Osteocyte (in vitro differentiated cells): Measurements from ENCODE around the gene LIMS2. TPM values are rescaled to one million over a fixed set of nuclear protein-coding genes. Genes with fewer than 3 reads are reported as not detected.

Experiments
- DNase-seq: peaks from one replicate; pipeline ENCODE4 v3.0.0; 2021; ENCODE audit warnings: mixed read lengths; ENCODE audit not compliant: unreplicated experiment; ENCODE audit errors: extremely low spot score
- H3K27ac Mint-ChIP-seq: one replicate; pipeline ENCODE4 v1.8.0; 2021; ENCODE audit warnings: mild to moderate bottlenecking, mixed read lengths; ENCODE audit not compliant: unreplicated experiment
- H3K27me3 Mint-ChIP-seq: one replicate; pipeline ENCODE4 v1.8.0; 2021; ENCODE audit warnings: mixed read lengths; ENCODE audit not compliant: unreplicated experiment
- H3K36me3 Mint-ChIP-seq: one replicate; pipeline ENCODE4 v1.8.0; 2021; ENCODE audit warnings: mixed read lengths; ENCODE audit not compliant: unreplicated experiment
- H3K4me1 Mint-ChIP-seq: one replicate; pipeline ENCODE4 v1.8.0; 2021; ENCODE audit warnings: mixed read lengths; ENCODE audit not compliant: unreplicated experiment
- H3K4me3 Mint-ChIP-seq: one replicate; pipeline ENCODE4 v1.8.0; 2021; ENCODE audit warnings: mild to moderate bottlenecking, moderate library complexity, mixed read lengths; ENCODE audit not compliant: unreplicated experiment
- H3K9me3 Mint-ChIP-seq: one replicate; pipeline ENCODE4 v1.8.0; 2021; ENCODE audit warnings: mixed read lengths; ENCODE audit not compliant: unreplicated experiment
- long read RNA-seq: library from polyadenylated mRNA; unstranded; transcript quantifications from one replicate; pipeline ENCODE4 v2.0.0, GENCODE V29; 2021
- total RNA-seq: library from RNA; stranded (reverse); gene quantifications from 2 replicates; pipeline ENCODE4 v1.2.1, GENCODE V29; 2021
- TF ChIP-seq, protein P1 (sequence below): fragments of 200-600 bp; sonication (generic); IDR thresholded peaks from 2 replicates; pipeline ENCODE4 v1.5.0; 2021; ENCODE audit warnings: antibody characterized with exemption, mild to moderate bottlenecking, moderate library complexity

The LIMS2 gene
- total RNA-seq, result 49.3 and 51.0 TPM in 2 replicates
- long read RNA-seq, partial matches to known transcripts, result 1 of 3 reads
- long read RNA-seq, other reads (novel, unspliced or antisense), result 1 of 3 reads

GRCh38 chr2:127675331-127676261, at the start of gene LIMS2:
Gene LIMS2 (minus strand): TSS chr2:127675530. CDS start chr2:127675024, 506 bp downstream.
- TF ChIP-seq, protein P1, sequence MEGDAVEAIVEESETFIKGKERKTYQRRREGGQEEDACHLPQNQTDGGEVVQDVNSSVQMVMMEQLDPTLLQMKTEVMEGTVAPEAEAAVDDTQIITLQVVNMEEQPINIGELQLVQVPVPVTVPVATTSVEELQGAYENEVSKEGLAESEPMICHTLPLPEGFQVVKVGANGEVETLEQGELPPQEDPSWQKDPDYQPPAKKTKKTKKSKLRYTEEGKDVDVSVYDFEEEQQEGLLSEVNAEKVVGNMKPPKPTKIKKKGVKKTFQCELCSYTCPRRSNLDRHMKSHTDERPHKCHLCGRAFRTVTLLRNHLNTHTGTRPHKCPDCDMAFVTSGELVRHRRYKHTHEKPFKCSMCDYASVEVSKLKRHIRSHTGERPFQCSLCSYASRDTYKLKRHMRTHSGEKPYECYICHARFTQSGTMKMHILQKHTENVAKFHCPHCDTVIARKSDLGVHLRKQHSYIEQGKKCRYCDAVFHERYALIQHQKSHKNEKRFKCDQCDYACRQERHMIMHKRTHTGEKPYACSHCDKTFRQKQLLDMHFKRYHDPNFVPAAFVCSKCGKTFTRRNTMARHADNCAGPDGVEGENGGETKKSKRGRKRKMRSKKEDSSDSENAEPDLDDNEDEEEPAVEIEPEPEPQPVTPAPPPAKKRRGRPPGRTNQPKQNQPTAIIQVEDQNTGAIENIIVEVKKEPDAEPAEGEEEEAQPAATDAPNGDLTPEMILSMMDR, result peak; percentile 35
- Mint-ChIP-seq H3K27me3 (no peaks in the 10 kb centered on the region), H3K27ac (peak within 1 kb of the TSS; percentile 89), H3K4me1 (peaks cover 41% of the 10 kb centered on the region), H3K9me3 (no peaks in the 10 kb centered on the region), H3K36me3 (no peaks in the 10 kb centered on the region), H3K4me3 (peak within 1 kb of the TSS; percentile 81)
- peak; percentile 88 for DNase-seq

GRCh38 chr2:127722807-127723206, 47.5 kb upstream of the LIMS2 start:
- H3K27ac Mint-ChIP-seq, result no peak overlapping the region
- peaks cover 27% of the 10 kb centered on the region for H3K36me3 Mint-ChIP-seq
- TF ChIP-seq, protein P1, result no peak
- H3K4me1 Mint-ChIP-seq, result no peaks in the 10 kb centered on the region
- H3K27me3 Mint-ChIP-seq, result no peaks in the 10 kb centered on the region
- no peak for DNase-seq
- no peak overlapping the region for H3K4me3 Mint-ChIP-seq
- H3K9me3 Mint-ChIP-seq, result no peaks in the 10 kb centered on the region

- peaks cover 27% of the 10 kb centered on the region for H3K36me3 Mint-ChIP-seq
- no peaks in the 10 kb centered on the region for H3K4me1 Mint-ChIP-seq
- no peak overlapping the region for H3K27ac Mint-ChIP-seq
- no peak for DNase-seq
- no peaks in the 10 kb centered on the region for H3K9me3 Mint-ChIP-seq
- no peaks in the 10 kb centered on the region for H3K27me3 Mint-ChIP-seq
- TF ChIP-seq, protein P1, result no peak
- no peak overlapping the region for H3K4me3 Mint-ChIP-seq
Measured at GRCh38 chr2:127721978-127722355, 46.6 kb upstream of the LIMS2 start.

DNA sequence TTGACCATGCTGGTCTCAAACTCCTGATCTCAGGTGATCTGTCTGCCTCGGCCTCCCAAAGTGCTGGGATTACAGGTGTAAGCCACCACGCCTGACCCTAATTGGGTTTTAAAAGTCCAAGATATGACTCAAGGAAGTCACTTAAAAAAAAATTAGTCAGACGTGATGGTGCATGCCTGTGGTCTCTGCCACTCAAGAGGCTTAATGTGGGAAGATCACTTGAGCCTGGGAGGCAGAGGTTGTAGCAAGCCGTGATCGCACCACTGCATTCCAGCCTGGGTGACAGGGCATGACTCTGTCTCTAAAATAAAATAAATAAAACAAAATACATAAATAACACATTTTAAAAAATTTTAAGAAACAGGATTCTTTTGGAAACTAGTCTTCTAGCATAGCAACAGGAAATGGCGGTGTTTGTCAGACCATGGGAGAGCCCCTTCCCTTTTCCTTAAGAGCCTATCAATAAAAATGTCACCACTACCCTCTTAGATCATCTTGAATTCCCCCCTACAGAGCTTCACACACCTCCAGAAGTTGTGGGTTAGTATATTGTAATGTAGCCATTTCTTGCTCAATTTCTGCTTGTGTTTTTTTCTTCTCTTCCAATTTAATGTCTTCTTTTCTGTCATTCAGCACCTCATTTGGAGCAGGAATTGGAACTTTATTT, 46.1 kb upstream of the LIMS2 start:
- Mint-ChIP-seq H3K27ac (no peak overlapping the region), H3K36me3 (peaks cover 30% of the 10 kb centered on the region), H3K9me3 (no peaks in the 10 kb centered on the region), H3K27me3 (no peaks in the 10 kb centered on the region), H3K4me3 (no peak overlapping the region), H3K4me1 (no peaks in the 10 kb centered on the region)
- TF ChIP-seq, protein P1, result no peak
- DNase-seq, result no peak
